Measurements from ENCODE around the gene STEAP3.

Gene STEAP3

GRCh38 chr2:119228964-119229363 lies 5.3 kb downstream of the STEAP3 start:
- no peak for TF ChIP-seq CTCF (IDR thresholded peaks at IDR 0.05; ENCODE audit: insufficient read depth, low read depth, low read length, missing control alignments)
- H3K4me3 ChIP-seq (ENCODE audit: low read length): no peak overlapping the region
- no peak for DNase-seq (ENCODE audit: low read depth)

- no peak for TF ChIP-seq CTCF (IDR thresholded peaks at IDR 0.05; ENCODE audit: insufficient read depth, low read depth, low read length, missing control alignments)
Measured at GRCh38 chr2:119229716-119230115, 6.1 kb downstream of the STEAP3 start.

GRCh38 chr2:119230219-119231185 lies 6.9 kb downstream of the STEAP3 start:
- no peak overlapping the region for H3K4me3 ChIP-seq (ENCODE audit: low read length)
- DNase-seq (ENCODE audit: low read depth): no peak
- TF ChIP-seq CTCF (IDR thresholded peaks at IDR 0.05; ENCODE audit: insufficient read depth, low read depth, low read length, missing control alignments): no peak

More at GRCh38 chr2:119229716-119230115, 6.1 kb downstream of the STEAP3 start:
- H3K4me3 ChIP-seq (ENCODE audit: low read length): no peak overlapping the region
- DNase-seq (ENCODE audit: low read depth): peak; percentile 26

- DNase-seq (ENCODE audit: low read depth): peak; percentile 74
- H3K4me3 ChIP-seq (ENCODE audit: low read length): no peak overlapping the region
- TF ChIP-seq CTCF (IDR thresholded peaks at IDR 0.05; ENCODE audit: insufficient read depth, low read depth, low read length, missing control alignments): no peak
Measured at GRCh38 chr2:119231975-119232665, 8.5 kb downstream of the STEAP3 start.

- DNase-seq (ENCODE audit: low read depth): no peak
- no peak overlapping the region for H3K4me3 ChIP-seq (ENCODE audit: low read length)
- TF ChIP-seq CTCF (IDR thresholded peaks at IDR 0.05; ENCODE audit: insufficient read depth, low read depth, low read length, missing control alignments): no peak
Measured at GRCh38 chr2:119232666-119232993, 9.0 kb downstream of the STEAP3 start.

GRCh38 chr2:119233326-119234020 lies 9.8 kb downstream of the STEAP3 start:
- no peak overlapping the region for H3K4me3 ChIP-seq (ENCODE audit: low read length)
- peak; percentile 45 for DNase-seq (ENCODE audit: low read depth)
- no peak for TF ChIP-seq CTCF (IDR thresholded peaks at IDR 0.05; ENCODE audit: insufficient read depth, low read depth, low read length, missing control alignments)

All from epithelial cell of esophagus (primary cell).